Measurements from ENCODE around the gene POU2F3. TPM values are rescaled to one million over a fixed set of nuclear protein-coding genes. Genes with fewer than 3 reads are reported as not detected.

The POU2F3 gene
- total RNA-seq, 1 experiment from 2014 or later: 0.62 TPM

DNA sequence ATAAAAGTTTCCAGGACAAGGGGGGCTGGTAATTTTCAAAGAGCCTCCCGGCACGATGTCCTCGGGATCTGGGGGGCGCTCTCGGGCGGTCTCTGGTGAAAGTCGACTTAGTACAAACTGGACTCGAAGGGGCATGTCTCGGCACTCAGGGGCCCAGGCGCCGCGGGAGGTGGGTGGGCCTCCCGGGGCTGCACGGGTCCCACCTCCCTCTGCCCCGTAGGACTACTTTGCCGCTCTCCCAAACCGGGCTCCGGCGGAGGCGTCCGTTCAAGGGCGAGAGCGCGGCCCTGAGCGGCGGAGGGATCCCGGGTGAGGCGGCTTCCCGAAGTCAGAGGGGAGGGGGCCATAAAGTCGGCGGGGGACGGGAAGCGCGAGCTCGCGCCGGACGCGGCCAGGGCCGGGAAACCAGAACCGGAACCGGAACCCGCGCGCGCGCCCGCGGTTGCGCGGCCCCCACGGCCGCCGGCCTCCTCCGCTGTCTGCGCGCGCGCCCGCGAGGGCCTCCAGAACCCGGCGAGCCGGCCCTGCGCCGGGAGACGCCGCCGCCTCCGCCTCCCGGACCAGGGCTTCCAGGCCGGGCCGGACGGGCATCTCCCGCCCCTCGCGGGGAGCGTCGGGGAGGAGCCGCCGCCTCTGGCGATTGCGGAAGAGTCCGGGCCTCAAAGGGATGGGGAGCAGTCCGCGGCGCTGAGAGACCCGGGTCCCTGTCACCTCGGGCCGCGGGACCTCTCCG lies 96.1 kb downstream of the POU2F3 start, which contains the start of gene ARHGEF12:
Gene ARHGEF12, plus strand, starts transcription at position 506 of the 733 bp plus-strand sequence. CDS start 831 bp downstream, outside the sequence.
- TF ChIP-seq EZH2phosphoT487 (IDR thresholded peaks at IDR 0.05; ENCODE audit: borderline replicate concordance, low read length): no peak
- peak; percentile 83 for TF ChIP-seq CTCF (conservative IDR thresholded peaks at IDR 0.05; ENCODE audit: low read depth, low read length)
- no peak for TF ChIP-seq EZH2 (IDR thresholded peaks at IDR 0.05; ENCODE audit: low read length, unreplicated experiment)
- Histone ChIP-seq H4K20me1 (ENCODE audit: low read length) (peaks cover 32% of the 10 kb centered on the region), H3K27me3 (ENCODE audit: low read length) (no peaks in the 10 kb centered on the region), H3K27ac (ENCODE audit: low read length) (peak within 1 kb of the TSS; percentile 38), H3K79me2 (ENCODE audit: low read length) (peaks cover 46% of the 10 kb centered on the region), H2AFZ (ENCODE audit: low read length) (peak within 1 kb of the TSS; percentile 97), H3K9me3 (ENCODE audit: low read length) (no peaks in the 10 kb centered on the region), H3K9me2 (replicated peaks; ENCODE audit: low read length) (no peaks in the 10 kb centered on the region), H3K4me2 (ENCODE audit: low read length) (peak within 1 kb of the TSS; percentile 98), H3K9ac (ENCODE audit: low read length) (peak within 1 kb of the TSS; percentile 75), H3K36me3 (ENCODE audit: low read depth, low read length) (no peaks in the 10 kb centered on the region), H3K4me3 (ENCODE audit: low read length) (peak within 1 kb of the TSS; percentile 85), H3F3A (ENCODE audit: low read length, unreplicated experiment) (peaks cover 3% of the 10 kb centered on the region), H3K4me1 (ENCODE audit: insufficient read depth, low read length) (peaks cover 60% of the 10 kb centered on the region)
- peak; percentile 54 for ATAC-seq
- CTCF ChIA-PET: interaction anchor here (0.9 kb wide), 1 partner anchor 32 kb away, joined by 4 read pairs; no protein-coding TSS in a partner anchor
- DNase-seq: peak; percentile 97
- intact Hi-C loops (cut with micrococcal nuclease): loop anchor here (1.0 to 5.0 kb wide), 5 partner anchors 46 to 175 kb away; partner anchors contain the start of gene GRIK4
- POLR2A ChIA-PET (ENCODE audit: unreplicated experiment): interaction anchor here (0.6 to 1.4 kb wide), 2 partner anchors 60 to 65 kb away, joined by 3 to 13 read pairs; no protein-coding TSS in a partner anchor
- no TSS peak for BruUV-seq (replicated peaks)

DNA sequence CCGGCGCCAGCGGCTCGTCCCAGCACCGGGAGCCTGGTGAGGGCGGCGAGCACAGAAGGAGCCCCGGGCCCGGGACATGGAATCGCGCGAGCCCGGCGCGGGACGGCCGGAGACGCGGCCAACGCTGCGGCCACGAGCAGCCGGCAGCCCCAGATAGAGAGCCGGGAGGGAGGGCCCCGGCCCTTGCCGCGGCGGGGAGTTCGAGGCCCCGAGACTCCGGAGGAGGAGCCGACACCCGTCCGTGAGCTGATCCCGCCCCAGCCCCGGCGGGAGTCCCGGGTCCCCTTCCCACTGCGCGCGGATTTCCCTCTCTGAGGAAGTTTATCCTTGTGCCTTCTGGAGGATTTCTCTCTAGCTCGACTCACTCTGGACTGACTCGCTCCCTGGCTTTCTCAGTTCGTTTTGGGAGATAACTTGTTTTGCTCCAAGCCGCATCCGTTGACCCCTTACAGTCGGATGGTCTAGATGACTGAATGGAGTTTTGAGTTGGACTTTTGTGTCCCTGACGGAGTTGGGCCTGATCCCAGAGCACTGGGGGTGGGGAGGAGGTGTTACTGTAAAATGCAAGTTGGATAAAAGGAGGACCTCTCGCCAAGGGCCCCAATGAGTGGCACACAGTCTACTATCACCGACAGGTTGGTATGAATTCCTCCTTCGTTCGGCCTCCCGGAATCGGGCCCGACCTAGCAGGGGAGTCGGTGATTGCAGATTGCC lies 96.9 kb downstream of the POU2F3 start:
- Histone ChIP-seq H3K79me2 (ENCODE audit: low read length) (peaks cover 53% of the 10 kb centered on the region), H3K9me3 (ENCODE audit: low read length) (no peaks in the 10 kb centered on the region), H4K20me1 (ENCODE audit: low read length) (peaks cover 40% of the 10 kb centered on the region), H3F3A (ENCODE audit: low read length, unreplicated experiment) (peaks cover 3% of the 10 kb centered on the region), H3K4me2 (ENCODE audit: low read length) (peak overlapping the region; percentile 87), H2AFZ (ENCODE audit: low read length) (peak overlapping the region; percentile 58), H3K9me2 (replicated peaks; ENCODE audit: low read length) (no peaks in the 10 kb centered on the region), H3K27me3 (ENCODE audit: low read length) (no peaks in the 10 kb centered on the region), H3K9ac (ENCODE audit: low read length) (peak overlapping the region; percentile 75), H3K27ac (ENCODE audit: low read length) (peak overlapping the region; percentile 35; the same call in 1 of the 2 replicates), H3K4me1 (ENCODE audit: insufficient read depth, low read length) (peaks cover 57% of the 10 kb centered on the region), H3K36me3 (ENCODE audit: low read depth, low read length) (no peaks in the 10 kb centered on the region), H3K4me3 (ENCODE audit: low read length) (peak overlapping the region; percentile 85)
- ChIA-PET POLR2A (ENCODE audit: unreplicated experiment) (interaction anchor here (0.6 kb wide), 1 partner anchor 33 kb away, joined by 3 read pairs; no protein-coding TSS in a partner anchor), CTCF (interaction anchor here (0.9 to 1.4 kb wide), 2 partner anchors 33 to 64 kb away, joined by 3 to 4 read pairs; no protein-coding TSS in a partner anchor)
- BruUV-seq (replicated peaks): no TSS peak
- intact Hi-C loops (cut with micrococcal nuclease): loop anchor here (5.0 kb wide), 2 partner anchors 46 to 146 kb away; no protein-coding TSS in a partner anchor
- no peak for TF ChIP-seq CTCF (conservative IDR thresholded peaks at IDR 0.05; ENCODE audit: low read depth, low read length)
- TF ChIP-seq EZH2 (IDR thresholded peaks at IDR 0.05; ENCODE audit: low read length, unreplicated experiment): no peak
- TF ChIP-seq EZH2phosphoT487 (IDR thresholded peaks at IDR 0.05; ENCODE audit: borderline replicate concordance, low read length): no peak
- ATAC-seq (peak; percentile 28), DNase-seq (peak; percentile 43)
